GM21381 (cell line): Measurements from ENCODE around the gene CUEDC1.
A peak's percentile ranks its signal among the peaks of the same experiment; 100 is the strongest.
"Not testable (repeated sequence)": the region's sequence is repeated elsewhere in the genome, so short reads cannot be mapped to it uniquely, and the experiment has no call there.

ENCODE experiments used
- ATAC-seq: cut with Tn5 transposase; IDR thresholded peaks from one replicate; pipeline ENCODE4 v1.9.1; 2021; ENCODE audit warnings: mild to moderate bottlenecking, moderate library complexity; ENCODE audit not compliant: unreplicated experiment

CUEDC1 gene

GRCh38 chr17:57958391-57958790, 3.2 kb upstream of the CUEDC1 start:
- not testable (repeated sequence) for ATAC-seq

- no peak for ATAC-seq
Observed at GRCh38 chr17:57957886-57958285, 2.7 kb upstream of the CUEDC1 start.

- ATAC-seq: no peak
Observed at GRCh38 chr17:57957120-57957850, 2.1 kb upstream of the CUEDC1 start.

- peak; percentile 64 for ATAC-seq
Observed at GRCh38 chr17:57956291-57957119, 1.3 kb upstream of the CUEDC1 start.

- no peak for ATAC-seq
Observed at GRCh38 chr17:57954397-57955182, 622 bp downstream of the CUEDC1 start.

GRCh38 chr17:57953705-57954396, 1.4 kb downstream of the CUEDC1 start:
- ATAC-seq: no peak

- no peak for ATAC-seq
Observed at GRCh38 chr17:57953219-57953618, 2.0 kb downstream of the CUEDC1 start.

GRCh38 chr17:57949649-57950048, 5.6 kb downstream of the CUEDC1 start:
- no peak for ATAC-seq

- ATAC-seq: no peak
Observed at GRCh38 chr17:57948555-57949420, 6.4 kb downstream of the CUEDC1 start.

GRCh38 chr17:57948169-57948554, 7.0 kb downstream of the CUEDC1 start:
- no peak for ATAC-seq

GRCh38 chr17:57947369-57947768, 7.8 kb downstream of the CUEDC1 start:
- no peak for ATAC-seq

GRCh38 chr17:57946798-57947358, 8.3 kb downstream of the CUEDC1 start:
- ATAC-seq: peak; percentile 81

- ATAC-seq: peak; percentile 13
Observed at GRCh38 chr17:57945996-57946797, 9.0 kb downstream of the CUEDC1 start.

- no peak for ATAC-seq
Observed at GRCh38 chr17:57944908-57945307, 10.3 kb downstream of the CUEDC1 start.

GRCh38 chr17:57943645-57944044, 11.6 kb downstream of the CUEDC1 start:
- no peak for ATAC-seq

GRCh38 chr17:57943140-57943539, 12.1 kb downstream of the CUEDC1 start:
- ATAC-seq: no peak

GRCh38 chr17:57941384-57942370, 13.5 kb downstream of the CUEDC1 start:
- ATAC-seq: no peak
